Left ventricle myocardium inferior (tissue), 1 donor: ENCODE measurements around the gene ITGB7. TPM values are rescaled to one million over a fixed set of nuclear protein-coding genes. Genes with fewer than 3 reads are reported as not detected.
A peak's percentile ranks its signal among the peaks of the same experiment; 100 is the strongest.
"Not testable (repeated sequence)": the region's sequence is repeated elsewhere in the genome, so short reads cannot be mapped to it uniquely, and the experiment has no call there.

Experiments
- DNase-seq: peaks from one replicate; pipeline ENCODE4 v3.0.0-alpha.2; 2020
- H3K27ac ChIP-seq: fragments of 200-600 bp; replicated peaks from 2 replicates; pipeline ENCODE4 v1.8.0; 2021
- H3K27me3 ChIP-seq: fragments of 200-600 bp; 2 replicates; pipeline ENCODE4 v1.8.0; 2021; ENCODE audit warnings: low read depth
- H3K36me3 ChIP-seq: fragments of 200-600 bp; 2 replicates; pipeline ENCODE4 v1.8.0; 2021
- H3K4me1 ChIP-seq: fragments of 200-600 bp; 2 replicates; pipeline ENCODE4 v1.8.0; 2021
- H3K4me3 ChIP-seq: fragments of 200-600 bp; 2 replicates; pipeline ENCODE4 v1.8.0; 2021; ENCODE audit warnings: mild to moderate bottlenecking, moderate library complexity
- H3K9me3 ChIP-seq: fragments of 200-600 bp; replicated peaks from 2 replicates; pipeline ENCODE4 v1.8.0; 2021
- intact Hi-C: fragments of 100-400 bp; cut with micrococcal nuclease; formaldehyde crosslinking; loops from one replicate; pipeline ENCODE4 v1.11.0; 2022
- total RNA-seq: library from RNA; stranded (reverse); fragmentation: NEBNext Ultra II Directional; extraction: Animal tissue kit (Norgen Biotek cat#: 25700); gene quantifications from one replicate; pipeline ENCODE4 v1.2.1, GENCODE V29; 2021
- TF ChIP-seq, protein P1 (sequence below): fragments of 200-600 bp; IDR thresholded peaks from 2 replicates; pipeline ENCODE4 v1.8.0; 2021; ENCODE audit warnings: antibody characterized with exemption, mild to moderate bottlenecking, borderline replicate concordance
- donor health status: DM: no; HTN: yes; CAD: no; lungs with severe emphysema.

Gene ITGB7
- total RNA-seq, 1 donor from 2014 or later: 1.1 TPM

DNA sequence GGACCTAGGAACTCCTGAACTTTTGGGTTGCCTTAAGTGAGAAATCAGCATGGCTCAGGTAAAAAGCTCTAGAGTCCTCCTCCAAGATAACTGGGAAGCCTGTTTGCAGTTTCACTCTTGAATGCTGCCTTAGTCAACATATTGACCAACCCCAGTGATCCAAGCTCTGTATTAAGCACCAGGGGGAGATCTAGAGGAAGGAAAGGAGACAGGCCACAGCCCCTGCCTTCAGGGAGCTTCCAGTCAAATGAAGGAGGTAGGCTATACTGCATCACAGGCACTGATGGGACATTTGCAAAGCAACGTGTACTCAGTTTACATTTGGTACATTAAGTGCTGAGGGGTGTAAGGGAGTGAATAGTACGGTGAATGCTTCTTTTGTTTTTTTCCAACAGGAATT is 25.1 kb downstream of the ITGB7 start:
- Histone ChIP-seq H3K27me3 (no peaks in the 10 kb centered on the region), H3K27ac (peak overlapping the region; percentile 98), H3K4me3 (peak overlapping the region; percentile 84), H3K9me3 (no peaks in the 10 kb centered on the region), H3K36me3 (peaks cover 52% of the 10 kb centered on the region), H3K4me1 (peaks cover 58% of the 10 kb centered on the region)
- DNase-seq: no peak
- TF ChIP-seq, protein P1, sequence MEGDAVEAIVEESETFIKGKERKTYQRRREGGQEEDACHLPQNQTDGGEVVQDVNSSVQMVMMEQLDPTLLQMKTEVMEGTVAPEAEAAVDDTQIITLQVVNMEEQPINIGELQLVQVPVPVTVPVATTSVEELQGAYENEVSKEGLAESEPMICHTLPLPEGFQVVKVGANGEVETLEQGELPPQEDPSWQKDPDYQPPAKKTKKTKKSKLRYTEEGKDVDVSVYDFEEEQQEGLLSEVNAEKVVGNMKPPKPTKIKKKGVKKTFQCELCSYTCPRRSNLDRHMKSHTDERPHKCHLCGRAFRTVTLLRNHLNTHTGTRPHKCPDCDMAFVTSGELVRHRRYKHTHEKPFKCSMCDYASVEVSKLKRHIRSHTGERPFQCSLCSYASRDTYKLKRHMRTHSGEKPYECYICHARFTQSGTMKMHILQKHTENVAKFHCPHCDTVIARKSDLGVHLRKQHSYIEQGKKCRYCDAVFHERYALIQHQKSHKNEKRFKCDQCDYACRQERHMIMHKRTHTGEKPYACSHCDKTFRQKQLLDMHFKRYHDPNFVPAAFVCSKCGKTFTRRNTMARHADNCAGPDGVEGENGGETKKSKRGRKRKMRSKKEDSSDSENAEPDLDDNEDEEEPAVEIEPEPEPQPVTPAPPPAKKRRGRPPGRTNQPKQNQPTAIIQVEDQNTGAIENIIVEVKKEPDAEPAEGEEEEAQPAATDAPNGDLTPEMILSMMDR: no peak
- intact Hi-C loops: no loop called here

DNA sequence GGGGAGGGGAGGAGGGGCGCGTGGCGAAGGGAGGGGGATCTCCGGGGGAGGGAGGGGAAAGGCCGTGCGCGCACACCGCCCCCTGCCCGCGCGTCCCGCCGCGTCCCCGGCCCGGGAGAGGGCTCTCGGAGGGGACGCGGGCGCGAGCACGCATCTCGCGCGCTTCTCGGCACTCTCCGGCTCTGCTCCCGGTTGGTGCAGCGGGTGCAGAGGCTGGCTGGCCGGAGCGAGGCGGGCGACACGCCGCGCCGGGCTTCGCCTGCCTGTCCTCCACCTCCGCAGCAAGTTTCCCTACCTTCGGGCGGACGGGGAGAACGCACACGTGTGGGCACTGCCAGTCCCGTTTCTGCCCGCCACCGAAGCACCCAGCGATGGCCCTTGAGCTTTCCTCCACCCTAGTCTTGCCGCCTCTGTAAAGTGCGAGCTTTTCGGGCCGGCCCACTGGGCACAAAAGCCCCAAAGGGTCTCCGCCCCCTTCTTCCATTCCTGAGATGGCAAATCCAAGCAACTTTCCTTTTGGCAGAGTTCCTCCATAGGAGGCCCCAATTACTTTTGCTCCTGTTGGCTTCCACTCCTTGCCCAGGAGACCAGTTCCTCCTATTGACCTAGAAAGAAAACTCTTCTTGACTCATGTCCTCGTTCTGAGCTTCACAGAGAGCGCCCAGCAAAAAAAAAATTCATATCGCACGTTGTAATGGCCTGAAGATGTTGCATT is 26.0 kb downstream of the ITGB7 start:
- H3K9me3 ChIP-seq: no peaks in the 10 kb centered on the region
- peaks cover 43% of the 10 kb centered on the region for H3K36me3 ChIP-seq
- TF ChIP-seq, protein P1: no peak
- H3K4me3 ChIP-seq: peak overlapping the region; percentile 84
- H3K4me1 ChIP-seq: peaks cover 58% of the 10 kb centered on the region
- intact Hi-C loops: no loop called here
- peak; percentile 80 for DNase-seq
- H3K27me3 ChIP-seq: no peaks in the 10 kb centered on the region
- peak overlapping the region; percentile 98 for H3K27ac ChIP-seq

DNA sequence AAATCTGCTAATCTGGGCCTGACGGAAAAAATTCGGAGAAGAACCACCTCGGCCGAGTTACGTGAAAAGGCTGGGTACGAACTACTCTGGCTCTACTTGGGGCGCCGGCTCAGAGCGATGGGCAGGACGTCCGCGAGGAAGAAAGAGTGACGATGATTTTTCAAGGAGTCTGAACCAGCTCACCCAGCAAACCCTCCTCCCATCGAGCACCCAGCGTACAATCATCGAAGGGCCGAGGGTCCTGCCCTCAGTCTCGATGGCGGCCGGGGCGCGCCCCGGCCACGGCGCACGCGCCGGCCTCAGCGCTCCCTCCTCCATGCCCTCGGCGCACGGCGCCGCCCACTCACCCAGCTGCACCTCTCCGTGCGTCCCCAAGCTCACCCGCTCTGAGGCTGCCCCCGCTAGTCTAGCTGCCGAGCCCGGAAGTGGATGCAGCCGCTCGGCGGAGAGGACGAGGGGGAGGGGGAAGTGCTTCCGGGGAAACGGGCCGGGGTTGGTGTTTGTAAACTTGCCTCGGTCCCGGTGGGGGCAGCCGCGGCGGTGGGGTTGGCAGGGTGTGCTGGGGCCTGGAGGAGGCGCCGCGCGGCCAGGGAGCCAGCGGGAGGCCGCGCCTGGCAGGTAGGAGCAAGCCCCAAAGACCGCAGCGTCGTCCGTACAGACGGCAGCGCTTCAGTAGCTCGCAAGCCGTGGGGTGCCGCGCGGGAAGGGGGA is 26.7 kb downstream of the ITGB7 start, which contains the start of the genes CSAD and ZNF740:
CSAD (minus strand) TSS at position 706 of the 711 bp plus-strand sequence. CDS start 7,455 bp downstream, outside the sequence.
ZNF740 (plus strand) TSS at position 503 of the 711 bp plus-strand sequence. CDS start 1,262 bp downstream, outside the sequence.
- H3K27ac ChIP-seq: peak within 1 kb of the TSS; percentile 98
- H3K9me3 ChIP-seq: no peaks in the 10 kb centered on the region
- no peaks in the 10 kb centered on the region for H3K27me3 ChIP-seq
- H3K4me3 ChIP-seq: peak within 1 kb of the TSS; percentile 84
- TF ChIP-seq, protein P1: no peak
- DNase-seq: peak; percentile 98
- H3K36me3 ChIP-seq: peaks cover 36% of the 10 kb centered on the region
- intact Hi-C loops: no loop called here
- H3K4me1 ChIP-seq: peaks cover 59% of the 10 kb centered on the region

DNA sequence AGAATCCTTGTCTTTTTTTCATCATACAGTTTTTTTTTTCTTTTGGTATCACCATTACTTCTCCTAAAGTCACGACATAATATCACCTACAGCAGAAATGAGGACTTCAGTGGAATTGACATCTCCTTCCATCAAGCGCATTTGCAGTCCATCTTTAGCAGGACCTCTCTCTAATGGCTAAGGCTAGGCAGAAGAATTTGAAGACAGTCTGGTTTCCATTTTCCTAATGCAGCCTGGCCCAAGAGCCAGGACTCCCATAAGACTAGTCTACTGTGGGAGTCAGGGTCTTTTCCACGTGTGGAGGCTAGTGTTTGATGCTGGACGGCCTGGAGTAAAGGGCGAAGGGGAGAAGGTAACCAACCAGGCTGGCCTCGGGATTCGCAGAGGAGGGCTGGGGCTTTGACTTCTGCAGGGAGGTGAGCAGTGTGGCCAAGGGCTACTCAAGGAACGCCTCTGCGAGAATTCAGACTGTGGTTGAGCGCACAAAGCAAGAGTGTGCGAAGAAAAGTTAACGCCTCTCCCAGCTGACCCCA is 27.3 kb downstream of the ITGB7 start:
- H3K9me3 ChIP-seq: no peaks in the 10 kb centered on the region
- no peak for DNase-seq
- peaks cover 63% of the 10 kb centered on the region for H3K4me1 ChIP-seq
- H3K27me3 ChIP-seq: no peaks in the 10 kb centered on the region
- peak overlapping the region; percentile 84 for H3K4me3 ChIP-seq
- TF ChIP-seq, protein P1: no peak
- peak overlapping the region; percentile 98 for H3K27ac ChIP-seq
- intact Hi-C loops: no loop called here
- H3K36me3 ChIP-seq: peaks cover 30% of the 10 kb centered on the region

DNA sequence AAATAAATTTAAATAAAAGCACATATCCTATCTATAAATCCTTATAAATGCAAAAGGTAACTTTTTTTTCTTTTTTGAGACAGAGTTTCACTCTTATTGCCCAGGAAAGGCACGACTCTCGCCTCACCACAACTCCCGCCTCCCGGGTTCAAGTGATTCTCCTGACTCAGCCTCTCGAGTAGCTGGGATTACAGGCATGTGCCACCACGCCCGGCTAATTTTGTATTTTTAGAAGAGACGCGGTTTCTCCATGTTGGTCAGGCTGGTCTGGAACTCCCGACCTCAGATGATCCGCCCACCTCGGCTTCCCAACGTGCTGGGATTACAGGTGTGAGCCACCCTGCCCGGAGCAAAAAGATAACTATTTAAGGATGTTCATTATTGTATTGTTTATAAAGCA is 28.2 kb downstream of the ITGB7 start:
- Histone ChIP-seq H3K27ac (peak overlapping the region; percentile 98), H3K4me1 (peaks cover 54% of the 10 kb centered on the region), H3K36me3 (peaks cover 24% of the 10 kb centered on the region)
- intact Hi-C loops, DNase-seq, H3K27me3 ChIP-seq, H3K4me3 ChIP-seq, H3K9me3 ChIP-seq: not testable (repeated sequence)

DNA sequence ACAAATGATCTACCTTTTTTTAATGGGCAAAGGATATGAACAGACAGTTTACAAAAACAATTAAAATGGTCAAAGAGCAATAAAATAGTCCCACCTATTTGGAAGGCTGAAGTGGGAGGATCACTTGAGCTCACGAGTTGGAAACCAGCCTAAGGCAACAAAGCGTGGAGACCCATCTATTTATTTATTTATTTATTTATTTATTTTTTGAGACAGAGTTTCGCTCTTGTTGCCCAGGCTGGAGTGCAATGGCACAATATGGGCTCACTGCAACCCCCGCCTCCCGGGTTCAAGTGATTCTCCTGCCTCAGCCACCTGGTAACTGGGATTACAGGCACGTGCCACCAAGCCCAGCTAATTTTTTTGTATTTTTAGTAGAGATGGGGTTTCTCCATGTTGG is 29.6 kb downstream of the ITGB7 start:
- H3K9me3 ChIP-seq, H3K4me3 ChIP-seq, DNase-seq, H3K27me3 ChIP-seq, intact Hi-C loops, H3K27ac ChIP-seq: not testable (repeated sequence)
- H3K36me3 ChIP-seq: peaks cover 20% of the 10 kb centered on the region
- peaks cover 40% of the 10 kb centered on the region for H3K4me1 ChIP-seq
